ENCODE measurements around the gene FEM1B. TPM values are rescaled to one million over a fixed set of nuclear protein-coding genes. Genes with fewer than 3 reads are reported as not detected.
A peak's percentile ranks its signal among the peaks of the same experiment; 100 is the strongest.

FEM1B gene
- total RNA-seq, 1 donor from 2014 or later, result 73.5 TPM

DNA sequence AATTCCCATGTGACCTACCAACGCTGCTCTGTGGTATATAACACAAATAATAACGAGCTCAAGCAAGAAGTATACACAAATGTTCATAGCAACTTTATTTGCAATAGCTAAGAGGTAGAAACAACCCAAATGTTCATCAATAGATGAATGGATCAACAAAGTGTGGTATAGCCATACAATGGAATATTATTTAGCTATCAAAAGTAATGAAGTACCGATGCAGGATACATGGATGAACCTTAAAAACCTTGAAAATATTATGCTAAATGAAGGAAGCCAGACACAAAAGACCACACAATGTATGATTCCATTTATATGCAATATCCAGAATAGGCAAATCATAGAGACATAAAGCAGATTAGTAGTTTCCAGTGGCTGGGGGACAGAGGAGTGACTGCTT lies 15.6 kb upstream of the FEM1B start:
- no peaks in the 10 kb centered on the region for H3K36me3 ChIP-seq (ENCODE audit: control insufficient read depth, insufficient read depth, low read length)
- H3K4me3 ChIP-seq (ENCODE audit: low read depth, low read length), result no peak overlapping the region
- TF ChIP-seq, protein P1, sequence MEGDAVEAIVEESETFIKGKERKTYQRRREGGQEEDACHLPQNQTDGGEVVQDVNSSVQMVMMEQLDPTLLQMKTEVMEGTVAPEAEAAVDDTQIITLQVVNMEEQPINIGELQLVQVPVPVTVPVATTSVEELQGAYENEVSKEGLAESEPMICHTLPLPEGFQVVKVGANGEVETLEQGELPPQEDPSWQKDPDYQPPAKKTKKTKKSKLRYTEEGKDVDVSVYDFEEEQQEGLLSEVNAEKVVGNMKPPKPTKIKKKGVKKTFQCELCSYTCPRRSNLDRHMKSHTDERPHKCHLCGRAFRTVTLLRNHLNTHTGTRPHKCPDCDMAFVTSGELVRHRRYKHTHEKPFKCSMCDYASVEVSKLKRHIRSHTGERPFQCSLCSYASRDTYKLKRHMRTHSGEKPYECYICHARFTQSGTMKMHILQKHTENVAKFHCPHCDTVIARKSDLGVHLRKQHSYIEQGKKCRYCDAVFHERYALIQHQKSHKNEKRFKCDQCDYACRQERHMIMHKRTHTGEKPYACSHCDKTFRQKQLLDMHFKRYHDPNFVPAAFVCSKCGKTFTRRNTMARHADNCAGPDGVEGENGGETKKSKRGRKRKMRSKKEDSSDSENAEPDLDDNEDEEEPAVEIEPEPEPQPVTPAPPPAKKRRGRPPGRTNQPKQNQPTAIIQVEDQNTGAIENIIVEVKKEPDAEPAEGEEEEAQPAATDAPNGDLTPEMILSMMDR (IDR thresholded peaks at IDR 0.05; ENCODE audit: insufficient read depth, low read length, severe bottlenecking), result no peak
- FAIRE-seq (no peak), DNase-seq (ENCODE audit: low read depth) (no peak)
- no peaks in the 10 kb centered on the region for H3K27me3 ChIP-seq (ENCODE audit: control insufficient read depth, insufficient read depth, low read length)

DNA sequence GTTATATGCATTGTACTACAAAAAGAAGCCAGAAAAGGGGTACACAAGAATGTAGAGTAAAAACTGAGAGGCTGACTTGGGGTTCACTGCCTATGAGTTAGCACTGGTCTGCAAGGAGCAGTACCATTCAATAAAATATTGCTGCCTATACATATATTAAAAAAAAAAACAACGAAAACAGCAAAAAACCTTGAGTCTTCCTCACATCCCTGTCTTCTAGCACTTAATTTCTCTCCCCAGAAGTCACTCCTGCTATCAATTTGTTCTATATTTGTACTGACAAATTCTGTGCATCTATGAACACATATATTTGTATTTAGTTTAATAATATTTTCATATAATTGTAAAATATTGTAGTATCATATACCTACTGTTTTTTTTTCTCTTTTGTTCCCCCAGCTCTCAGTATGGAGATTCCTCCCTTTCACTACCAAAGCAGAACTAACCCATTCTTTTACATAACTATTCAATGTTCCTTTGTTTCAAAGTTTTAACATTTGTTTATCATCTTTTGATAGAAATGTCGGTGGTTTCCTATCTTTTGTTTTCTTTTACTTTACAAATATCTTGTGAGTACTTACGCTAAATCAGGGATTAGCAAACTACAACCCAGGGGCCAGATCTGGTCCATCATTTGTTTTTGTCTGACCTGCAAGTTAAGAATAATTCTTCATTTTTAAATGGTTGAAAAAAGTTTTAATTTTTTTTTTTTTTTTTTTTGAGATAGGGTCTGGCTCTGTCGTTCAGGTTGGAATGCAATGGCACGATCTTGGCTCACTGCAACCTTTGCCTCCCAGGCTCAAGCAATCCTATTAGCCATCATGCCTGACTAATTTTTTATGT lies 14.8 kb upstream of the FEM1B start:
- TF ChIP-seq, protein P1 (IDR thresholded peaks at IDR 0.05; ENCODE audit: insufficient read depth, low read length, severe bottlenecking), result no peak
- Histone ChIP-seq H3K4me3 (ENCODE audit: low read depth, low read length) (no peak overlapping the region), H3K36me3 (ENCODE audit: control insufficient read depth, insufficient read depth, low read length) (no peaks in the 10 kb centered on the region), H3K27me3 (ENCODE audit: control insufficient read depth, insufficient read depth, low read length) (no peaks in the 10 kb centered on the region)
- DNase-seq (ENCODE audit: low read depth) (no peak), FAIRE-seq (no peak)

- DNase-seq (ENCODE audit: low read depth) (no peak), FAIRE-seq (no peak)
- H3K4me3 ChIP-seq (ENCODE audit: low read depth, low read length), result no peak overlapping the region
- H3K27me3 ChIP-seq (ENCODE audit: control insufficient read depth, insufficient read depth, low read length), result no peaks in the 10 kb centered on the region
- H3K36me3 ChIP-seq (ENCODE audit: control insufficient read depth, insufficient read depth, low read length), result no peaks in the 10 kb centered on the region
- TF ChIP-seq, protein P1 (IDR thresholded peaks at IDR 0.05; ENCODE audit: insufficient read depth, low read length, severe bottlenecking), result no peak
These were observed 13.3 kb upstream of the FEM1B start for GRCh38 chr15:68264282-68264681.

- FAIRE-seq, result no peak
- H3K36me3 ChIP-seq (ENCODE audit: control insufficient read depth, insufficient read depth, low read length), result no peaks in the 10 kb centered on the region
These were observed 12.5 kb upstream of the FEM1B start for GRCh38 chr15:68265081-68265480.

GRCh38 chr15:68265674-68266073 lies 11.9 kb upstream of the FEM1B start:
- Histone ChIP-seq H3K36me3 (ENCODE audit: control insufficient read depth, insufficient read depth, low read length) (no peaks in the 10 kb centered on the region), H3K4me3 (ENCODE audit: low read depth, low read length) (no peak overlapping the region), H3K27me3 (ENCODE audit: control insufficient read depth, insufficient read depth, low read length) (no peaks in the 10 kb centered on the region)
- no peak for DNase-seq (ENCODE audit: low read depth)
- no peak for FAIRE-seq
- TF ChIP-seq, protein P1 (IDR thresholded peaks at IDR 0.05; ENCODE audit: insufficient read depth, low read length, severe bottlenecking), result no peak

More at GRCh38 chr15:68265081-68265480, 12.5 kb upstream of the FEM1B start:
- peak; percentile 68 for DNase-seq (ENCODE audit: low read depth)
- Histone ChIP-seq H3K4me3 (ENCODE audit: low read depth, low read length) (no peak overlapping the region), H3K27me3 (ENCODE audit: control insufficient read depth, insufficient read depth, low read length) (no peaks in the 10 kb centered on the region)
- TF ChIP-seq, protein P1 (IDR thresholded peaks at IDR 0.05; ENCODE audit: insufficient read depth, low read length, severe bottlenecking), result no peak

Data from bronchial epithelial cell (primary cell).